Measurements from ENCODE around the gene CHRNA1.

DNA sequence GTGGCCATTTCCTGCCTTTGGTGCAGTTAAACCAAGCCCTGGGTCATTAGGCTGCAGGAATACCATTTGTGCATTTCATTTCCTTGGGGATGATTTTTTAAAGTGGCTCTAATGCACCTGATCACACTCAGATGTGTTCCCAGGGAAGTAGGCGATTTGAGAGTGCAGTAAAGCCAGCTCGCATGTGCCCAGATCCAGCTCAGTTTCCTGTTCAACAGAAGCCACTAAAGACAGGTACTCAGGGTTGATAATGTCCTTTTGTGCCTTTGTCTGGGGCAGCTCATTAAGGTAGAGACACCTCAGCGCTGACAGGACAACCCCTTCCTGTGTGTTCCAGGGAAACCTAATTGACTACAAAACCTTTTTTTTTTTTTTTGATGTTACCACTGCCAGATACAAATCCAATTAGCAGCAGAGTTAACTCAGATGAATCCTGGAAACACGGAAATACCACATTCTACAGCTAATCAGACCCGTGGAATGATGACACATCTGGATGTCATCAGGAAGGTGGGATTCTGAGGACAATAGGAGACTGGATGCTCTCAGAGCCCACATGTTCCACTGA, 15.2 kb upstream of the CHRNA1 start:
- no peak for TF ChIP-seq POLR2A (IDR thresholded peaks at IDR 0.05)
- TF ChIP-seq, protein P1, sequence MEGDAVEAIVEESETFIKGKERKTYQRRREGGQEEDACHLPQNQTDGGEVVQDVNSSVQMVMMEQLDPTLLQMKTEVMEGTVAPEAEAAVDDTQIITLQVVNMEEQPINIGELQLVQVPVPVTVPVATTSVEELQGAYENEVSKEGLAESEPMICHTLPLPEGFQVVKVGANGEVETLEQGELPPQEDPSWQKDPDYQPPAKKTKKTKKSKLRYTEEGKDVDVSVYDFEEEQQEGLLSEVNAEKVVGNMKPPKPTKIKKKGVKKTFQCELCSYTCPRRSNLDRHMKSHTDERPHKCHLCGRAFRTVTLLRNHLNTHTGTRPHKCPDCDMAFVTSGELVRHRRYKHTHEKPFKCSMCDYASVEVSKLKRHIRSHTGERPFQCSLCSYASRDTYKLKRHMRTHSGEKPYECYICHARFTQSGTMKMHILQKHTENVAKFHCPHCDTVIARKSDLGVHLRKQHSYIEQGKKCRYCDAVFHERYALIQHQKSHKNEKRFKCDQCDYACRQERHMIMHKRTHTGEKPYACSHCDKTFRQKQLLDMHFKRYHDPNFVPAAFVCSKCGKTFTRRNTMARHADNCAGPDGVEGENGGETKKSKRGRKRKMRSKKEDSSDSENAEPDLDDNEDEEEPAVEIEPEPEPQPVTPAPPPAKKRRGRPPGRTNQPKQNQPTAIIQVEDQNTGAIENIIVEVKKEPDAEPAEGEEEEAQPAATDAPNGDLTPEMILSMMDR (IDR thresholded peaks at IDR 0.05) = no peak
